ENCODE measurements around the gene FIGLA. TPM values are rescaled to one million over a fixed set of nuclear protein-coding genes. Genes with fewer than 3 reads are reported as not detected.

The FIGLA gene
- total RNA-seq, 1 donor from 2014 or later = not detected

- Mint-ChIP-seq H3K27ac (ENCODE audit: unreplicated experiment) (peak overlapping the region; percentile 57), H3K4me1 (ENCODE audit: low read depth, unreplicated experiment) (peaks cover 70% of the 10 kb centered on the region), H3K9me3 (ENCODE audit: unreplicated experiment) (peaks cover 4% of the 10 kb centered on the region), H3K4me3 (ENCODE audit: unreplicated experiment) (peak overlapping the region; percentile 49), H3K36me3 (ENCODE audit: unreplicated experiment) (peaks cover 10% of the 10 kb centered on the region), H3K27me3 (ENCODE audit: unreplicated experiment) (peaks cover 4% of the 10 kb centered on the region)
- no peak for TF ChIP-seq CTCF (IDR thresholded peaks at IDR 0.05; ENCODE audit: partially characterized antibody, unreplicated experiment)
- DNase-seq = no peak
Measured at GRCh38 chr2:70748002-70748784, 42.2 kb downstream of the FIGLA start.

GRCh38 chr2:70747284-70747683 lies 43.2 kb downstream of the FIGLA start:
- peak overlapping the region; percentile 93 for H3K27ac Mint-ChIP-seq (ENCODE audit: unreplicated experiment)

GRCh38 chr2:70746094-70746974 lies 44.1 kb downstream of the FIGLA start:
- DNase-seq = no peak
- H3K4me1 Mint-ChIP-seq (ENCODE audit: low read depth, unreplicated experiment) = peaks cover 74% of the 10 kb centered on the region
- no peak for TF ChIP-seq CTCF (IDR thresholded peaks at IDR 0.05; ENCODE audit: partially characterized antibody, unreplicated experiment)
- H3K9me3 Mint-ChIP-seq (ENCODE audit: unreplicated experiment) = peaks cover 4% of the 10 kb centered on the region
- H3K4me3 Mint-ChIP-seq (ENCODE audit: unreplicated experiment) = peak overlapping the region; percentile 50
- H3K27ac Mint-ChIP-seq (ENCODE audit: unreplicated experiment) = peak overlapping the region; percentile 79
- H3K27me3 Mint-ChIP-seq (ENCODE audit: unreplicated experiment) = peaks cover 4% of the 10 kb centered on the region
- peaks cover 10% of the 10 kb centered on the region for H3K36me3 Mint-ChIP-seq (ENCODE audit: unreplicated experiment)

More at GRCh38 chr2:70747284-70747683, 43.2 kb downstream of the FIGLA start:
- Mint-ChIP-seq H3K4me1 (ENCODE audit: low read depth, unreplicated experiment) (peaks cover 73% of the 10 kb centered on the region), H3K36me3 (ENCODE audit: unreplicated experiment) (peaks cover 10% of the 10 kb centered on the region), H3K9me3 (ENCODE audit: unreplicated experiment) (peaks cover 4% of the 10 kb centered on the region), H3K4me3 (ENCODE audit: unreplicated experiment) (peak overlapping the region; percentile 81), H3K27me3 (ENCODE audit: unreplicated experiment) (peaks cover 4% of the 10 kb centered on the region)
- TF ChIP-seq CTCF (IDR thresholded peaks at IDR 0.05; ENCODE audit: partially characterized antibody, unreplicated experiment) = no peak
- DNase-seq = no peak

GRCh38 chr2:70745276-70745825 lies 45.1 kb downstream of the FIGLA start:
- TF ChIP-seq CTCF (IDR thresholded peaks at IDR 0.05; ENCODE audit: partially characterized antibody, unreplicated experiment) = no peak
- peaks cover 75% of the 10 kb centered on the region for H3K4me1 Mint-ChIP-seq (ENCODE audit: low read depth, unreplicated experiment)
- H3K36me3 Mint-ChIP-seq (ENCODE audit: unreplicated experiment) = peaks cover 10% of the 10 kb centered on the region
- peaks cover 4% of the 10 kb centered on the region for H3K9me3 Mint-ChIP-seq (ENCODE audit: unreplicated experiment)
- DNase-seq = no peak
- H3K27me3 Mint-ChIP-seq (ENCODE audit: unreplicated experiment) = peaks cover 4% of the 10 kb centered on the region
- H3K27ac Mint-ChIP-seq (ENCODE audit: unreplicated experiment) = peak overlapping the region; percentile 82
- H3K4me3 Mint-ChIP-seq (ENCODE audit: unreplicated experiment) = peak overlapping the region; percentile 53
